Mesenteric fat pad (tissue), 1 donor: ENCODE measurements around the gene NDUFS7. TPM values are rescaled to one million over a fixed set of nuclear protein-coding genes. Genes with fewer than 3 reads are reported as not detected.

Experiments used
- DNase-seq: peaks from one replicate; pipeline ENCODE4 v3.0.0-alpha.2; 2020; ENCODE audit warnings: low spot score
- total RNA-seq: library from RNA; stranded (reverse); fragmentation: NEBNext Ultra II Directional; extraction: Animal tissue kit (Norgen Biotek cat#: 25700); gene quantifications from one replicate; pipeline ENCODE4 v1.2.1, GENCODE V29; 2021
- donor health status: DM: yes; HTN: yes; CAD: no.

Gene NDUFS7
- total RNA-seq, 1 donor from 2014 or later, result 75.3 TPM

DNA sequence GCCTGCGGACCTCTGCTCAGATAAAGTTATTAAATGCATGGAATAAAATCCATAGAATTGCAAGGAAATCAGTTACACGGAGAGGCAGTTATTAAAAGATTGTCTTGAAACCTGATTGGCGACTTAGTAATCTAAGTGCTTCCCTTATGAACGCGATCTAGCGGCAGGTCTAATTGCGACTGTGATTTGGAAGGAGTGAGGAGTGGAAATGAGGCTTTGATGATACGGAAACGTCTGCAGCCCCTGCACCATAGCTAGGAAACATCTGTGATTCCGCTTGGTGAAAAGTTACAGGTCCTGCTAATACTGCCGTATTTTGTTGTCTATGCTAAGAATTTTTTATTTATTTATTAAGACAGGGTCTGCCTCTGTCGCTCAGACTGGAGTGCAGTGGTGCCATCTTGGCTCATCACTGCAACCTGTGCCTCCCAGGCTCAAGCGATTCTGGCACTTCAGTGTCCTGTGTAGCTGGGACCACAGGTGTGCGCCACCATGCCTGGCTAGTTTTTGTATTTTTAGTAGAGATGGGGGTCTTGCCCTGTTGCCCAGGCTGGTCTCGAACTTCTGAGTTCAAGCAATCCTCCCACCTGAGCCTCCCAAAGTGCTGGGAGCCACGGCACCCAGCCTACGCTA, 887 bp downstream of the NDUFS7 start:
- DNase-seq, result no peak

- DNase-seq, result no peak
Measured at GRCh38 chr19:1385816-1386215, 2.1 kb downstream of the NDUFS7 start.

GRCh38 chr19:1386945-1387683, 3.4 kb downstream of the NDUFS7 start:
- DNase-seq, result no peak

- no peak for DNase-seq
Measured at GRCh38 chr19:1387684-1388636, 4.3 kb downstream of the NDUFS7 start.

DNA sequence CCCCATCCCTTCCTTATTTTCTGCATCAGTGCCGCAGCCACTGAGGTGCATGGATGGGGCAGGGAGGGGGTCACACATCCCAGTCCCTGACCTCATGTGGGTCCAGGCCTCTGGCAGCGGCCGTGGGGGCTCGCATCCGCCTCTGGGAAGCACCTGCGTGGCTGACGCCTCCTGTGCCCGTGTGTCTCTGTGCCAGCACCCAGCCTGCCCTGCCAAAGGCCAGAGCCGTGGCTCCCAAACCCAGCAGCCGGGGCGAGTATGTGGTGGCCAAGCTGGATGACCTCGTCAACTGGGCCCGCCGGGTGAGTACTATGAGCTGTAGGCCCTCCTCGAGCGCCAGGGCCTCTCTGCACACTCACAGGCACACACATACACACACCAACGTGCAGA, 4.9 kb downstream of the NDUFS7 start:
- DNase-seq, result no peak

GRCh38 chr19:1389033-1389940, 5.6 kb downstream of the NDUFS7 start:
- DNase-seq, result no peak

GRCh38 chr19:1390890-1391423, 7.2 kb downstream of the NDUFS7 start:
- no peak for DNase-seq

GRCh38 chr19:1392407-1392806, 8.7 kb downstream of the NDUFS7 start:
- DNase-seq, result no peak

- DNase-seq, result no peak
Measured at GRCh38 chr19:1392939-1393530, 9.3 kb downstream of the NDUFS7 start.

DNA sequence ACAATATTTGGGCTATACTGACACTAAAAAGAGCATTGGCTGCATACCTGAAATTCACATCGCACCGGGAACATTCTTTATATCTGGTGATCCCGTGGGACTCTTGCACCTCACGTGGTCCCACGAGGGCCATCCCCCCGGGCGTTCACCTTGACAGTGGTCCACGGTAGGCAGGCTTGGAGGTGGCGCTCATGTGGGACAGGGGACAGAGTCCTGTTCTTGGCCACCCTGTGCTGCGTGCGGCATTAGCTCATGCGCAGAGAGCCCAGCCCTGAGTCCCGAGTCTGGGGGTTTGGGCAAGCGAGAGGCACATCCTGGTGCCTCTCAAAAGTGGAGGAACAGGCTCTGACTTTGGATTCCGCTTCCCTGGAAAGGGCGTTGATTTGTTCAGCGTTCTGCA, 10.1 kb downstream of the NDUFS7 start:
- no peak for DNase-seq

- no peak for DNase-seq
Measured at GRCh38 chr19:1394252-1395193, 10.8 kb downstream of the NDUFS7 start.

DNA sequence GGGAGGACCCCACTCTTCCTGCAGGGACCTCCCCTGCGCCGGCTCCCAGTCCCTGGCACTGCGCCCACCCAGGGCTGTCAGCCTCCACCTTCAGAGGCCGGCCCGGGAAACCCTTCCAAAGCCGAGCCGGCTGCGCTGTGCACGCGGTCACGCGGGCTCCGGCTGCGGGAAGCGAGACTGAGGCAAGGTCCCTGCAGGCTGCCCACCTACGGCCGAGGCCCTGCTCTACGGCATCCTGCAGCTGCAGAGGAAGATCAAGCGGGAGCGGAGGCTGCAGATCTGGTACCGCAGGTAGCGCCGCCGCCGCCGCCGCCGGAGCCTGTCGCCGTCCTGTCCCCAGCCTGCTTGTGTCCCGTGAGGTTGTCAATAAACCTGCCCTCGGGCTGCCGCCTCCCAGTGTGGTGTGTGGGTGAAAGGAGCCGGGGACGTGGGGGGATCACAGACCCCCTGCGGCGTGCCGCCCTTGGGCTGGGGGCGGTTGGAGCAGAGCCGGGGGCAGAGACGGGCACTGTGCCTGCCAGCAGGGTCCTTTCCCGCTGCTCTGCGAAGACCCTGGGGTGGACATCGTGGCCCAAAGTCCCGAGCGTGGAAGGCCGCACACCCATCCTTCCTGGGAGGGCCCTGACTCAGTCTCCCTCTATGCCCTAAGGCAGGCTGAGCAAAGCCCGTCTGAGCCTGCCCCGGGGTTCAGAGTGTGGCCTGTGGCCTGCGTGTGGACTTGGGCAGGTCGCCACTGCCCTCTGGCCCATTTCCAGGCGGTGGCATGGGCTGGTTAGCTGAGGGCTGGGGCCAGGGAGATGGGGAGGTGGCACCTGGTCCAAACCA, 11.7 kb downstream of the NDUFS7 start:
- no peak for DNase-seq

- peak; percentile 87 for DNase-seq
Measured at GRCh38 chr19:1396019-1396767, 12.5 kb downstream of the NDUFS7 start.

GRCh38 chr19:1396768-1397679, 13.3 kb downstream of the NDUFS7 start:
- DNase-seq, result no peak

GRCh38 chr19:1397838-1398237, 14.1 kb downstream of the NDUFS7 start:
- DNase-seq, result no peak

DNA sequence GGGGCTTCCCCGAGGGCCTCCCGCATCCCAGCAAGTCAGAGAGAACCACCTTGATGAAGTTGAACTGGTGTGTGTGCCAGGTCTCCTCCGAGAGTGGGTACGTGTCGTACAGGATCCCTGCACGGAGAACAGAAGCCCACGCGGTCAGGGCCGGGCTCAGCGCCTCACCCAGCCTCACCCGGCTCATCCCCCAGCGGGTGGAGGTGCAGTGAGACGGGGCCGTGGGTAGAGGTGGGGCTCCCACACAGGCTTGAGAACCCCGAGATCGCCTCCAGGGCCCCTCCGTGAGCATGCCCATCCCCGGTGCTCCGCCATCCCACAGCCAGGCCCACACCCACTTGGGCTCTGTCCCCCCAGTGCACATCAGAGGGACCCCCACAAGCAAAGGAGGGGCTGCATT, 15.4 kb downstream of the NDUFS7 start:
- no peak for DNase-seq
